CD14-positive monocyte (primary cell): ENCODE results near the gene ETDC. TPM values are rescaled to one million over a fixed set of nuclear protein-coding genes. Genes with fewer than 3 reads are reported as not detected.

Experiments used
- DNase-seq, 3 donors: peaks; one replicate each; pipeline ENCODE4 v3.0.0-alpha.2; 2011 to 2022
- H2AFZ ChIP-seq: 2 replicates; pipeline ENCODE4 v1.6.0; 2012; ENCODE audit warnings: mild to moderate bottlenecking, low read depth, low read length, inconsistent platforms; ENCODE audit not compliant: insufficient read depth, poor library complexity, severe bottlenecking
- H3K27ac ChIP-seq, 2 donors: 1 replicate in 1 of 2; 2 replicates in 1 of 2; pipeline ENCODE4 v1.5.1; 2012 to 2013; ENCODE audit warnings: low read length in 2 of 2, control low read depth in 1 of 2, inconsistent platforms in 1 of 2, low read depth in 1 of 2, mild to moderate bottlenecking in 1 of 2
- H3K27me3 ChIP-seq, 2 donors: one replicate each; pipeline versions ENCODE4 v1.6.0 to v1.6.1; 2011 to 2013; ENCODE audit warnings: low read length in 2 of 2; ENCODE audit not compliant: control insufficient read depth in 2 of 2, insufficient read depth in 2 of 2
- H3K36me3 ChIP-seq, 2 donors: replicated peaks in 1 of 2; 1 replicate in 1 of 2; 2 replicates in 1 of 2; pipeline versions ENCODE4 v1.5.1 to v1.6.1; 2012 to 2013; ENCODE audit warnings: low read length in 2 of 2, control low read depth in 1 of 2, inconsistent platforms in 1 of 2, mild to moderate bottlenecking in 1 of 2; ENCODE audit not compliant: insufficient read depth in 2 of 2, control insufficient read depth in 1 of 2
- H3K4me1 ChIP-seq, 2 donors: 1 replicate in 1 of 2; 2 replicates in 1 of 2; pipeline versions ENCODE4 v1.5.1 to v1.6.1; 2012 to 2013; ENCODE audit warnings: low read length in 2 of 2, control low read depth in 1 of 2, inconsistent platforms in 1 of 2, mild to moderate bottlenecking in 1 of 2, moderate library complexity in 1 of 2; ENCODE audit not compliant: insufficient read depth in 2 of 2, control insufficient read depth in 1 of 2
- H3K4me2 ChIP-seq: replicated peaks from 2 replicates; pipeline ENCODE3; 2012; ENCODE audit warnings: low read length, moderate library complexity, mild to moderate bottlenecking; ENCODE audit not compliant: poor library complexity, severe bottlenecking; ENCODE audit errors: extremely low read depth
- H3K4me3 ChIP-seq, 3 experiments: fragments of 200-600 bp in 1 of 3; sonication (generic) in 1 of 3; replicated peaks in 1 of 3; 1 replicate in 2 of 3; 2 replicates in 1 of 3; pipeline ENCODE4 v1.5.1; 2011 to 2013; ENCODE audit warnings: low read length in 3 of 3, mild to moderate bottlenecking in 3 of 3, control low read depth in 2 of 3, low read depth in 2 of 3, inconsistent platforms in 1 of 3, moderate library complexity in 1 of 3
- H3K79me2 ChIP-seq: 2 replicates; pipeline ENCODE4 v1.6.0; 2012; ENCODE audit warnings: mild to moderate bottlenecking, control low read depth, inconsistent platforms, low read length, moderate library complexity; ENCODE audit not compliant: insufficient read depth
- H3K9ac ChIP-seq: 2 replicates; pipeline ENCODE4 v1.6.0; 2017; ENCODE audit warnings: low read length, mild to moderate bottlenecking; ENCODE audit not compliant: insufficient read depth, poor library complexity, severe bottlenecking
- H3K9me3 ChIP-seq, 2 donors: replicated peaks in 1 of 2; 1 replicate in 1 of 2; 2 replicates in 1 of 2; pipeline versions ENCODE4 v1.5.1 to v1.6.1; 2012 to 2013; ENCODE audit warnings: low read length in 2 of 2, control low read depth in 1 of 2; ENCODE audit not compliant: control insufficient read depth in 1 of 2, insufficient read depth in 1 of 2
- H4K20me1 ChIP-seq: 2 replicates; pipeline ENCODE4 v1.6.0; 2012; ENCODE audit warnings: mild to moderate bottlenecking, low read length, control low read depth, moderate library complexity; ENCODE audit not compliant: insufficient read depth
- H3K27ac Mint-ChIP-seq, 7 donors: one replicate each; pipeline ENCODE4 v1.8.0; 2020; ENCODE audit warnings: mild to moderate bottlenecking in 7 of 7, mixed read lengths in 7 of 7, moderate library complexity in 6 of 7, inconsistent platforms in 2 of 7
- H3K27me3 Mint-ChIP-seq, 3 donors: one replicate each; pipeline ENCODE4 v1.8.0; 2021 to 2022; ENCODE audit warnings: low read depth in 3 of 3, mild to moderate bottlenecking in 3 of 3, mixed read lengths in 3 of 3, moderate library complexity in 3 of 3, inconsistent platforms in 1 of 3
- H3K36me3 Mint-ChIP-seq, 2 donors: one replicate each; pipeline ENCODE4 v1.8.0; 2020; ENCODE audit warnings: mixed read lengths in 2 of 2, inconsistent platforms in 1 of 2, mild to moderate bottlenecking in 1 of 2
- H3K4me1 Mint-ChIP-seq: one replicate; pipeline ENCODE4 v1.8.0; 2020; ENCODE audit warnings: mild to moderate bottlenecking, mixed read lengths
- H3K4me3 Mint-ChIP-seq, 2 donors: one replicate each; pipeline ENCODE4 v1.8.0; 2020; ENCODE audit warnings: mild to moderate bottlenecking in 2 of 2, mixed read lengths in 2 of 2, moderate library complexity in 1 of 2
- H3K9me3 Mint-ChIP-seq, 7 donors: one replicate each; pipeline ENCODE4 v1.8.0; 2020 to 2022; ENCODE audit warnings: mixed read lengths in 7 of 7, mild to moderate bottlenecking in 6 of 7, moderate library complexity in 6 of 7, inconsistent platforms in 2 of 7
- intact Hi-C, 2 donors: fragments of 100-400 bp; cut with micrococcal nuclease; formaldehyde crosslinking; loops; one replicate each; pipeline versions ENCODE4 v1.15.0 to v1.15.1; 2023
- polyA plus RNA-seq, 3 donors: library from polyadenylated mRNA; depleted of rRNA in 1 of 3; unstranded in 2 of 3; stranded (reverse) in 1 of 3; fragments of 300-500 nt in 2 of 3; fragments of >200 nt in 1 of 3; fragmentation: Illumina TruSeq in 2 of 3; gene quantifications; 1 replicate in 2 of 3; 2 replicates in 1 of 3; pipeline ENCODE4 v1.2.3, GENCODE V29; 2012 to 2021
- TF ChIP-seq, protein P1 (sequence below): fragments of 200-600 bp; IDR thresholded peaks from one replicate; pipeline ENCODE4 v1.8.0; 2022; ENCODE audit warnings: antibody characterized with exemption, mild to moderate bottlenecking

ETDC gene
- polyA plus RNA-seq, 3 donors = not detected

DNA sequence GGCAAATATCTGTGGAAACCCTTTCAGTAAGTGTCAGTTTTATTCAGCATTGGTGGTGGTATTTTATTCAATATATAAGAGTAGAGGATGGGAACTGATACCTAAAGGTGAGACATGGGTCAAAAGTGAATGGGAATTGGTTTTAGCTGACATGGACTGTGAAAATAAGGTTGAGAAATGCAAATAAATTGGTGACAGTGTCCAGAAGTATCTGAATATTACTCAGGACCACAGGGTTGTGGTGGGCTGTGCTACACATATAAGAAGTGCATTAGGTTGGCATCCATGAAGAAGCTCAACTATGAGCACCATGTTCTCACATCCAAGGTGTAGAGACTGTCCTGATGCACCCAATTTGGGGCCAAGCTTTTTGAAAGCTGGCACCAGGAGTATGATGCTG, 45.0 kb downstream of the ETDC start:
- DNase-seq = no peak
- Mint-ChIP-seq H3K27me3 (peaks cover 0 to 3% (median 3%) of the 10 kb centered on the region in 3 donors), H3K4me3 (no peak overlapping the region), H3K27ac (no peak overlapping the region), H3K9me3 (no peaks in the 10 kb centered on the region), H3K4me1 (peaks cover 1% of the 10 kb centered on the region), H3K36me3 (peaks cover 16 to 23% of the 10 kb centered on the region in 2 donors)
- no peaks in the 10 kb centered on the region for H4K20me1 ChIP-seq
- H3K4me2 ChIP-seq = no peak overlapping the region
- intact Hi-C loops = no loop called here
- peaks cover 13 to 24% of the 10 kb centered on the region in 2 donors for H3K36me3 ChIP-seq
- H3K27me3 ChIP-seq = no peaks in the 10 kb centered on the region
- no peak overlapping the region for H3K9ac ChIP-seq
- TF ChIP-seq, protein P1, sequence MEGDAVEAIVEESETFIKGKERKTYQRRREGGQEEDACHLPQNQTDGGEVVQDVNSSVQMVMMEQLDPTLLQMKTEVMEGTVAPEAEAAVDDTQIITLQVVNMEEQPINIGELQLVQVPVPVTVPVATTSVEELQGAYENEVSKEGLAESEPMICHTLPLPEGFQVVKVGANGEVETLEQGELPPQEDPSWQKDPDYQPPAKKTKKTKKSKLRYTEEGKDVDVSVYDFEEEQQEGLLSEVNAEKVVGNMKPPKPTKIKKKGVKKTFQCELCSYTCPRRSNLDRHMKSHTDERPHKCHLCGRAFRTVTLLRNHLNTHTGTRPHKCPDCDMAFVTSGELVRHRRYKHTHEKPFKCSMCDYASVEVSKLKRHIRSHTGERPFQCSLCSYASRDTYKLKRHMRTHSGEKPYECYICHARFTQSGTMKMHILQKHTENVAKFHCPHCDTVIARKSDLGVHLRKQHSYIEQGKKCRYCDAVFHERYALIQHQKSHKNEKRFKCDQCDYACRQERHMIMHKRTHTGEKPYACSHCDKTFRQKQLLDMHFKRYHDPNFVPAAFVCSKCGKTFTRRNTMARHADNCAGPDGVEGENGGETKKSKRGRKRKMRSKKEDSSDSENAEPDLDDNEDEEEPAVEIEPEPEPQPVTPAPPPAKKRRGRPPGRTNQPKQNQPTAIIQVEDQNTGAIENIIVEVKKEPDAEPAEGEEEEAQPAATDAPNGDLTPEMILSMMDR = no peak
- H2AFZ ChIP-seq = no peak overlapping the region
- no peaks in the 10 kb centered on the region for H3K4me1 ChIP-seq
- H3K4me3 ChIP-seq = no peak overlapping the region
- H3K79me2 ChIP-seq = no peaks in the 10 kb centered on the region
- H3K9me3 ChIP-seq = no peaks in the 10 kb centered on the region
- no peak overlapping the region for H3K27ac ChIP-seq

Other genes with a start within 250 kb of the ETDC start
- gene SMIM10L2B, start 210.8 kb upstream of the ETDC start, polyA plus RNA-seq = under 1 TPM in 1 of 3 donors, not detected in 2; 0.09 TPM
- not detected for gene ETDB, start 189.0 kb upstream of the ETDC start, polyA plus RNA-seq
- not detected for gene CT55, start 138.1 kb upstream of the ETDC start, polyA plus RNA-seq
- not detected for gene ETDA, start 57.4 kb upstream of the ETDC start, polyA plus RNA-seq
- 1 to 10 TPM; 2.7 to 7.2 (median 3.6) TPM for gene ZNF75D, start 34.6 kb downstream of the ETDC start, polyA plus RNA-seq
- gene ZNF449, start 35.3 kb downstream of the ETDC start, polyA plus RNA-seq = 1 to 10 TPM in 2 of 3 donors, under 1 TPM in 1; 0.37 to 1.9 (median 1.2) TPM
- not detected for gene SMIM10L2A, start 112.5 kb downstream of the ETDC start, polyA plus RNA-seq
- gene INTS6L, start 211.2 kb downstream of the ETDC start, polyA plus RNA-seq = 10 to 100 TPM in 1 of 3 donors, 1 to 10 TPM in 2; 2.7 to 29.0 (median 3.0) TPM